Measurements from ENCODE around the gene CYSTM1.
"Not testable (repeated sequence)": the region's sequence is repeated elsewhere in the genome, so short reads cannot be mapped to it uniquely, and the experiment has no call there.

CYSTM1 gene

DNA sequence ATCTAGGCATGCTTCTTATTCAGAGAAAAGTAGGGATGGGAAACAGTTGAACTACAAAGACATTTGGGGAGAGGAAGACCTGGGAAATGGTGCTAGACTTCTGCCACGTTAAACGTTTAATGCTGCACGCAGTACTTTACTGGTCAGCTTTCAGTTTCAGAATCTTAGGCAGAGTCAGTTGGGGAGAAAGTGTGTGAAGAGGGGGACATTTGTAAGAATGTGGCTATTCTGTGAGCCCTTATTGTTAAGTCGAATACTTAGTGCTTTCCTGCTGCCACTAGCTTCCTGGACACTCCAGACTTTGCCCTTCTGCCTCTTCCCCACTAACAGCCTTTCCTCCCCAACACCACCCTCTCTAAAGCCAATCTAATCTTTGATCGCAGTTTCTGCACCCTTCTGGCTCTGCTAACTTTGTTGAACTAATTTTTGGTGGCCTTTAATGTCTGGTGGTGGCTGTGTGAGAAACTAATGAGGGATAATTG lies 6.1 kb downstream of the CYSTM1 start:
- DNase-seq = no peak

DNA sequence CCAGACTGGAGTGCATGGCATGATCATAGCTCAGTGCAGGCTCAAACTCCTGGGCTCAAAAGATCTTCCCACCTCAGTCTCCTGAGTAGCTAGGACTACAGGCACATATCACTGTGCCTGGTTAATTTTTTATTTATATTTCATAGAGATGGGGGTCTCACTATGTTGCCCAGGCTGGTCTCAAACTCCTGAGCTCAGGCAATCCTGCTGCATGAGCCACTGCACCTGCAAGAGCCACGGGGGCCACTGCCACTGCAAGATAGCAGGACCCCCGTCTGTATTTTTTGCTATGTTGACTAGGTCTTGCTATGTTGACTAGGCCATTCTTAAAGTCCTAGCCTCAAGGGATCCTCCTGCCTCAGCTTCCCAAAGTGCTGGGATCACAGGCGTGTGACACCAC lies 6.5 kb downstream of the CYSTM1 start:
- no peak for DNase-seq

DNA sequence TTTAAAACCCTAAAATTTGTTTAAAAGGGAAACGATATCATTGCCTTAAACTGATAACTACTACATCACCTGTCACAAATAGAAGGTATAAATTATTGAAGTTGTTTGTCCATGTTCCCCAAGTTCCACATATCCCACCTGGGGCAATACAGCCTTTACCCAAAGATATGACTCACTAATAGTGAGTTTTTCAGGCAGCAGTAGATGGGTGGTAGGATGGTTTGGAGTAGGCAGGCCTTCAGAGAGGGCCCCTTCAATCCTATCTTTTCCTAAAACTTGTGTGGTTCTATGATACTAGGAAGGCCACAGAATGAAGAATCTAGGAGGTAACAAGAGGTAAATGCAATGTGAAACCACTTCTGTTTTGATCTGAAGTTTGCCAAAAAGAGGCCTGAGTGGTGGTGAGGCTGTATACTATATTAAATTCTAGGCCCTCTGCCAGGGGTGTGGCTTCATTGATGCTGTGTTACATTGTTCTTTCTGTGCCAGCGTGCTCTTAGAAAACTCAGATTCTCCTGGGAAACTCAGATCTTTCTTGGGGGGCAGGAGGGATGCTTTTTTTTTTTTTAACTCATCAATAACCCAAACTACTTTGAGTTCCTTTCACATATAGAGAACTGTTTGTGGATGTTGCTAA lies 7.2 kb downstream of the CYSTM1 start:
- DNase-seq = no peak

GRCh38 chr5:140182803-140183367 lies 7.9 kb downstream of the CYSTM1 start:
- DNase-seq = no peak

GRCh38 chr5:140185409-140185808 lies 10.4 kb downstream of the CYSTM1 start:
- no peak for DNase-seq

GRCh38 chr5:140186267-140186671 lies 11.3 kb downstream of the CYSTM1 start:
- no peak for DNase-seq

DNA sequence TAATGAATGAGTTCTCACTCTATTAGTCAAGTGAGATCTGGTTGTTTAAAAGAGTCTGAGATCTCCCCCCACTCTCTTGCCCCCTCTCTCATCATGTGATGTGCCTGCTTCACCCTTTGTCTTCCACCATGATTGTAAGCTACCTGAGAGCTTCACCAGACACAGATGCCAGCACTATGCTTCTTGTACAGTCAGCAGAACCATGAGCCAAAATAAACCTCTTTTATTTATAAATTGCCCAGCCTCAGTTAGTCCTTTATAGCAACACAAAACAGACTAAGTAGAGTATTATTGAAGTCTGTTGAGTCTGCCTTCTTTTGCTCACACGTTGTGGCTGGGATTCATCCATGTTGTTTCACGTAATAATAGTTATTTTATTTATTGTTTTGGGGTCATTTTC lies 14.3 kb downstream of the CYSTM1 start:
- DNase-seq = no peak

- no peak for DNase-seq
Measured at GRCh38 chr5:140189977-140190871, 15.2 kb downstream of the CYSTM1 start.

GRCh38 chr5:140190872-140191218 lies 15.9 kb downstream of the CYSTM1 start:
- DNase-seq = no peak

GRCh38 chr5:140192715-140193430 lies 17.9 kb downstream of the CYSTM1 start:
- no peak for DNase-seq

DNA sequence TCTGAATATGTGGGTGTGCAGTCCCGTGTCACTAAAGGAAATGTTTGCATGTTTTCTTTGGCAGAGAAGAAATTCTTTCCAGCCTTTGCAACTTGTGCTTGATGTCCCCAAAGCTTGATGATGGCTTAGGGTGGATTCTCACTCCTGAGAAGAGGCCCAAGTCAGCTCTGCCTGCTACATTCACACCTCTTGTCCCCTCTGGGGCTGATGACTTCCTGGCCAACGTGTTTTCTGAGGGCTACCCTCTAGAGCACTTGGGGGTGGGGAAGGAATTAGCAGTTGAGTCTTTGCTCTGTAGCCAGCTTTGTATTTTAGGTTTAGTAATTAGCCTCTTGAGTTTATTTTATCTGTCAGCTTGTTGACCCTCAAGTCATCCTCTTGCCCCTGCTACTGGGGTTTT lies 19.7 kb downstream of the CYSTM1 start:
- DNase-seq = no peak

DNA sequence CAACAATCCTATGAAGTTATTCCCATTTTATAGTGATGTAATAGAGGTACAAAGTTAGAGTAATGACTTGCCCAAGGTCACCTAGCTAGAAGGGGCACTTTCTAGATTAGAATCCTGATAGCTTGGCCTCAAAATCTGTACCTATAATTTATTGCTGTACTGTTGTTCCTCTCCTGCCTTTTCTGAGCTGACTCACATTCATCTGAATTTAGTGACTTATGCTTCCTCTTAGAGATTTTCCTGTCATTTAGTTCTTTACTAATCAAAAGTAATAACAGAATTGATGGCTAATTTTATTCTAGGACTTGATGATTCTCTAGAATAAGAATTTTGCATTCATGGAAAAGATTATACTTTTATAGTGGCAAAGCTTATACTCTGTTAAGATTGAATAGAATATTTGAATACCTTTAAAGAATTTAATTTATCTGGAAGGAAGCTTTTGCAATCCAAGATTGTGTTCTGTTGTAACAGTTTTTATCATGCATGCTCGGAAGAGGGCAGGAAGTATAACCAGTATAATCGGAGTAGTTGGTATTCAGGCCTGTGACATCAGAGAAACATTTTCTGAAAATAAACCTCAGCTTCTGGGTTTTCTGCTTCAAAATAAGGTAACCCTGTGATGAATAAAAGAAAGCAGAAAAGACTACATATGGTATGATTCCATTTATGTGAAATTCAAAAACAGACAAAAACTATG lies 21.3 kb downstream of the CYSTM1 start:
- DNase-seq = no peak

- no peak for DNase-seq
Measured at GRCh38 chr5:140197023-140197422, 22.0 kb downstream of the CYSTM1 start.

DNA sequence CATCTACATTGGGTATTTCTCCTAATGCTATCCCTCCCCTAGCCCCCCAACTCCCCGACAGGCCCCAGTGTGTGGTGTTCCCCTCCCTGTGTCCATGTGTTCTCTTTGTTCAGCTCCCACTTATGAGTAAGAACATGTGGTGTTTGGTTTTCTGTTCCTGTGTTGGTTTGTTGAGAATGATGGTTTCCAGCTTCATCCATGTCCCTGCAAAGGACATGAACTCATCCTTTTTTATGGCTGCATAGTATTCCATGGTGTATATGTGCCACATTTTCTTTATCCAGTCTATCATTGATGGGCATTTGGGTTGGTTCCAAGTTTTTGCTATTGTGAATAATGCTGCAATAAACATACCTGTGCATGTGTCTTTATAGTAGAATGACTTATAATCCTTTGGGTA lies 23.9 kb downstream of the CYSTM1 start:
- DNase-seq = not testable (repeated sequence)

GRCh38 chr5:140202078-140202477 lies 27.1 kb downstream of the CYSTM1 start:
- DNase-seq = no peak

GRCh38 chr5:140202610-140203009 lies 27.6 kb downstream of the CYSTM1 start:
- no peak for DNase-seq

GRCh38 chr5:140205216-140205615 lies 30.2 kb downstream of the CYSTM1 start:
- no peak for DNase-seq

GRCh38 chr5:140205952-140206351 lies 31.0 kb downstream of the CYSTM1 start:
- no peak for DNase-seq

DNA sequence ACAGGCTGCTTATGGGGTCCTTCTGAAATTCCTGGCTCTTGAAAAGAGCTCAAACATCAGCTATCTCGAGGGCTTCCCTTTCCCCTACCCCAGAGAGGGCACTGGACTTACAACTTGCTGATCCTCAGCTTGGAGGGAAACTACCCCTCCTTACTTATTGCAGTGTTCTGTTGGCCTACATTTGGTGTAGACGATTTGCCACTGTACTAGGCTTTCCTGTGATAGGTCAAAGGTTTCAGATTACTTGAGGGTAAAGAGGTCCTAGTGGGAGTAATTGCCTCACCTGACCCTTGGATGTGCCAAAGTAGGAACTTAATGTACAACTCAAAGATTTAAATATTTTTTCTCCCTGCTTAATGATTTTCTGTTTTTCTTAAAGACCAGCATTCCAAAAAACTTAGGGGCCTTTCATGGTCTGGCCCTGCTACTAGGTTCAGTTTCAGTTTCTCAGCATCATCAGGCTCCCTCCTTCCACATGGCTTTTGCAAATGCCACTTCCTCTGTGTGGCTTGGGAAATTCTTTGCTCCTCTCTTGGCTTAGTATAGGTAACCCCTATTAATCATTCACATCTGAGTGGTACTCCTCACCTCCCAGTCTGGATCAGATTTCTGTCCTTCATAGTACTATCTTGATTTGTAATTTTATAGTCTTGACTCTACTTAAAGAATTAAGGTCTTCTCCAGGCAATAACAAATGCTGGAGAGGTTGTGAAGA lies 32.4 kb downstream of the CYSTM1 start:
- DNase-seq = no peak

GRCh38 chr5:140208065-140208464 lies 33.1 kb downstream of the CYSTM1 start:
- no peak for DNase-seq

DNA sequence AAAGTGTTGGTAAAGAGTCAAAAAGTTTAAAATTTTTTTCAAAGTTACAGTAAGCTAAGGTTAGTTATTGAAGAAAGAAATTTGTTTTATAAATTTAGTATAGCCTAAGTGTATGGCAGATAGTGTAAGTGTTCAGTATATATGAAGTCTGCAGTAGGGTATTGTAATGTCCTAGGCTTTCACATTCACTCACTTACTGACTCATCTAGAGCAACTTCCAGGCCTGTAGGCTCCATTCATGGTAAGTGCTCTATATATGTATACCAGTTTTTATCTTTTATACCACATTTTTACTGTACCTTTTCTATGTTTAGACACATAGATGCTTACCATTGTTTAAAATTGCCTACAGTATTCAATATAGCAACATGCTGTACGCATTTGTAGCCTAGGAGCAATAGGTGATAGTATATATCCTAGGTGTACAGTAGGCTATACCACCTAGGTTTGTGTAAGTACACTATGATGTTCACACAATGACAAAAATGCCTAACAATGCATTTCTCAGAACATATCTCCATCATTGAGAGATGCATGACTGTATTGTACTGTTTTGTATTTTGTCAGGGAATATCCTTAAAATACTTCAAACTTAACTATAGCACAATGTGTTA lies 38.5 kb downstream of the CYSTM1 start:
- no peak for DNase-seq

GRCh38 chr5:140214831-140215230 lies 39.8 kb downstream of the CYSTM1 start:
- DNase-seq = no peak
